B cell (primary cell): ENCODE data around the gene RPS6KL1. TPM values are rescaled to one million over a fixed set of nuclear protein-coding genes. Genes with fewer than 3 reads are reported as not detected.

ENCODE experiments used
- ATAC-seq: fragments of 200-7000 bp; cut with Tn5 transposase; one replicate; pipeline ENCODE4 v1.10.0; 2021; ENCODE audit warnings: low read depth, mild to moderate bottlenecking, moderate number of reproducible peaks, moderate library complexity
- CTCF ChIA-PET: fragments of 350-600 bp; sonication (Branson Sonifier 250); formaldehyde crosslinking; loops from one replicate; lab custom pipeline; 2021; ENCODE audit warnings: antibody characterized with exemption, inconsistent platforms; lab: Charles Lee
- POLR2A ChIA-PET: fragments of 350-600 bp; sonication (Branson Sonifier 250); formaldehyde crosslinking; loops from one replicate; lab custom pipeline; 2021; ENCODE audit warnings: antibody characterized with exemption; lab: Charles Lee
- DNase-seq: peaks from one replicate; pipeline ENCODE4 v3.0.0; 2013
- H2AFZ ChIP-seq: 2 replicates; pipeline ENCODE4 v1.6.1; 2012; ENCODE audit warnings: mild to moderate bottlenecking, low read depth, low read length; ENCODE audit not compliant: insufficient read depth, poor library complexity, severe bottlenecking
- H3K27ac ChIP-seq, 2 donors: 1 replicate in 1 of 2; 2 replicates in 1 of 2; pipeline ENCODE4 v1.5.1; 2012 to 2013; ENCODE audit warnings: low read length in 2 of 2, mild to moderate bottlenecking in 2 of 2, moderate library complexity in 1 of 2
- H3K27me3 ChIP-seq, 4 experiments: fragments of 200-600 bp in 1 of 4; sonication (generic) in 1 of 4; replicated peaks in 1 of 4; 1 replicate in 2 of 4; 2 replicates in 2 of 4; pipeline versions ENCODE4 v1.6.1 to v1.7.0; 2013 to 2016; ENCODE audit warnings: low read length in 3 of 4, mild to moderate bottlenecking in 2 of 4, mixed read lengths in 1 of 4, moderate library complexity in 1 of 4; ENCODE audit not compliant: insufficient read depth in 4 of 4, control insufficient read depth in 3 of 4; ENCODE audit errors: control extremely low read depth in 1 of 4
- H3K36me3 ChIP-seq, 2 experiments: replicated peaks in 1 of 2; 1 replicate in 1 of 2; 2 replicates in 1 of 2; pipeline versions ENCODE4 v1.6.1 to v1.7.1; 2013; ENCODE audit warnings: low read length in 1 of 2; ENCODE audit not compliant: insufficient read depth in 2 of 2, control insufficient read depth in 1 of 2; ENCODE audit errors: control extremely low read depth in 1 of 2, extremely low read depth in 1 of 2
- H3K4me1 ChIP-seq, 2 donors: fragments of 200-600 bp in 1 of 2; sonication (generic) in 1 of 2; 1 replicate in 1 of 2; 2 replicates in 1 of 2; pipeline versions ENCODE4 v1.5.1 to v1.6.1; 2013 to 2017; ENCODE audit warnings: low read length in 2 of 2; ENCODE audit not compliant: control insufficient read depth in 2 of 2, insufficient read depth in 2 of 2
- H3K4me2 ChIP-seq: replicated peaks from 2 replicates; pipeline ENCODE3; 2012; ENCODE audit warnings: mild to moderate bottlenecking, low read depth, low read length; ENCODE audit not compliant: poor library complexity, severe bottlenecking
- H3K4me3 ChIP-seq, 5 experiments: fragments of 200-600 bp in 1 of 5; sonication (generic) in 1 of 5; 1 replicate in 3 of 5; 2 replicates in 2 of 5; pipeline versions ENCODE4 v1.5.1 to v1.7.0; 2011 to 2016; ENCODE audit warnings: low read length in 4 of 5, mild to moderate bottlenecking in 4 of 5, low read depth in 2 of 5, control low read depth in 1 of 5, moderate library complexity in 1 of 5; ENCODE audit not compliant: insufficient read depth in 1 of 5; ENCODE audit errors: control extremely low read depth in 1 of 5, extremely low read depth in 1 of 5
- H3K79me2 ChIP-seq: fragments of 200-600 bp; sonication (generic); one replicate; pipeline ENCODE4 v1.6.0; 2016; ENCODE audit warnings: low read length; ENCODE audit not compliant: control insufficient read depth, insufficient read depth
- H3K9ac ChIP-seq: fragments of 200-600 bp; sonication (generic); 2 replicates; pipeline ENCODE4 v1.6.1; 2017; ENCODE audit warnings: mild to moderate bottlenecking, low read length, moderate library complexity
- H3K9me3 ChIP-seq, 3 donors: one replicate each; pipeline versions ENCODE4 v1.6.1 to v1.7.1; 2013; ENCODE audit warnings: low read length in 2 of 3; ENCODE audit not compliant: control insufficient read depth in 2 of 3, insufficient read depth in 1 of 3; ENCODE audit errors: control extremely low read depth in 1 of 3
- H4K20me1 ChIP-seq: 2 replicates; pipeline ENCODE4 v1.6.0; 2012; ENCODE audit warnings: mild to moderate bottlenecking, low read length; ENCODE audit not compliant: insufficient read depth, control insufficient read depth, poor library complexity, severe bottlenecking
- H3K27ac Mint-ChIP-seq: one replicate; pipeline ENCODE4 v1.8.0; 2021; ENCODE audit warnings: mixed read lengths
- H3K27me3 Mint-ChIP-seq: one replicate; pipeline ENCODE4 v1.8.0; 2021; ENCODE audit warnings: mixed read lengths
- H3K4me1 Mint-ChIP-seq: one replicate; pipeline ENCODE4 v1.8.0; 2021; ENCODE audit warnings: mixed read lengths
- H3K4me3 Mint-ChIP-seq: one replicate; pipeline ENCODE4 v1.8.0; 2021; ENCODE audit warnings: mixed read lengths
- H3K9me3 Mint-ChIP-seq: one replicate; pipeline ENCODE4 v1.8.0; 2022; ENCODE audit warnings: mixed read lengths; ENCODE audit not compliant: insufficient read depth
- CTCF ChIP-seq: fragments of 200-600 bp; IDR thresholded peaks from one replicate; pipeline ENCODE4 v1.8.0; 2022; ENCODE audit warnings: antibody characterized with exemption, mild to moderate bottlenecking
- EZH2 ChIP-seq: IDR thresholded peaks from 2 replicates; pipeline ENCODE4 v1.6.1; 2012; ENCODE audit warnings: borderline replicate concordance, low read depth, mild to moderate bottlenecking, moderate library complexity, low read length; ENCODE audit not compliant: insufficient read depth, poor library complexity, severe bottlenecking
- WGBS: methylation state at CpG from one replicate; pipeline ENCODE4 v1.1.5; 2013; ENCODE audit warnings: missing lambda C conversion rate; ENCODE audit not compliant: insufficient coverage; 5-methylcytosine and 5-hydroxymethylcytosine counted together
- intact Hi-C: fragments of 100-400 bp; cut with micrococcal nuclease; formaldehyde crosslinking; loops from one replicate; pipeline ENCODE4 v1.10.0; 2022
- polyA plus RNA-seq: library from polyadenylated mRNA; depleted of rRNA; stranded (reverse); fragments of >200 nt; gene quantifications from 2 replicates; pipeline ENCODE4 v1.2.3, GENCODE V29; 2012
- total RNA-seq, 2 donors: library from RNA; stranded (reverse); fragments of 120-200 nt in 1 of 2; gene quantifications; 1 replicate in 1 of 2; 2 replicates in 1 of 2; pipeline versions ENCODE4 v1.2.3 to v1.2.4, GENCODE V29; 2013 to 2022

Gene RPS6KL1
- total and polyA plus RNA-seq, 2 donors (not counting 1 experiment from before 2014, with no cell fraction given), result 3.4 to 4.4 TPM

GRCh38 chr14:74953686-74954085 is 30.6 kb upstream of the RPS6KL1 start:
- H3K4me3 ChIP-seq, result no peak overlapping the region
- H3K27ac Mint-ChIP-seq, result no peak overlapping the region
- H4K20me1 ChIP-seq, result no peaks in the 10 kb centered on the region
- H3K27me3 ChIP-seq, result peaks cover 0 to 39% (median 8%) of the 10 kb centered on the region in 4 experiments
- ATAC-seq (no peak), DNase-seq (no peak)
- no peaks in the 10 kb centered on the region for H3K9me3 Mint-ChIP-seq
- ChIA-PET CTCF (interaction anchor here (1.4 kb wide), 1 partner anchor 9 kb away, joined by 5 read pairs; no protein-coding TSS in a partner anchor), POLR2A (no interaction called here)
- H3K9me3 ChIP-seq, result peaks cover 0 to 4% (median 0%) of the 10 kb centered on the region in 3 donors
- intact Hi-C loops, result no loop called here
- H3K27ac ChIP-seq, result no peak overlapping the region
- no peaks in the 10 kb centered on the region for H3K36me3 ChIP-seq
- H3K4me3 Mint-ChIP-seq, result no peak overlapping the region
- peaks cover 5 to 12% of the 10 kb centered on the region in 2 donors for H3K4me1 ChIP-seq
- H3K4me2 ChIP-seq, result no peak overlapping the region
- peaks cover 1% of the 10 kb centered on the region for H3K4me1 Mint-ChIP-seq
- H3K27me3 Mint-ChIP-seq, result peaks cover 10% of the 10 kb centered on the region
- no peak overlapping the region for H2AFZ ChIP-seq
- TF ChIP-seq CTCF, result no peak
- no peaks in the 10 kb centered on the region for H3K79me2 ChIP-seq
- H3K9ac ChIP-seq, result no peak overlapping the region
- 100% methylated on average over 3 of the region's 5 CpGs for WGBS

- Histone ChIP-seq H3K79me2 (no peaks in the 10 kb centered on the region), H3K9me3 (peaks cover 0 to 4% (median 0%) of the 10 kb centered on the region in 3 donors), H3K27me3 (peaks cover 0 to 39% (median 8%) of the 10 kb centered on the region in 4 experiments), H4K20me1 (no peaks in the 10 kb centered on the region), H3K27ac (no peak overlapping the region), H3K4me2 (no peak overlapping the region), H3K36me3 (no peaks in the 10 kb centered on the region), H2AFZ (no peak overlapping the region), H3K4me3 (no peak overlapping the region), H3K9ac (no peak overlapping the region), H3K4me1 (peaks cover 5 to 12% of the 10 kb centered on the region in 2 donors)
- intact Hi-C loops, result no loop called here
- CTCF ChIA-PET, result interaction anchor here (0.6 to 1.8 kb wide), 3 partner anchors 8 to 1800 kb away, joined by 3 to 5 read pairs (median 5); no protein-coding TSS in a partner anchor
- H3K27me3 Mint-ChIP-seq, result peaks cover 10% of the 10 kb centered on the region
- no peak for TF ChIP-seq CTCF
- no peak for TF ChIP-seq EZH2
- POLR2A ChIA-PET, result no interaction called here
- ATAC-seq (no peak), DNase-seq (no peak)
- no peak overlapping the region for H3K4me3 Mint-ChIP-seq
- no peaks in the 10 kb centered on the region for H3K9me3 Mint-ChIP-seq
- H3K27ac Mint-ChIP-seq, result no peak overlapping the region
- 95% methylated on average over 11 of the region's 18 CpGs for WGBS
- H3K4me1 Mint-ChIP-seq, result peaks cover 1% of the 10 kb centered on the region
These were observed 29.8 kb upstream of the RPS6KL1 start for GRCh38 chr14:74952697-74953484.
